HG02623 (cell line): ENCODE measurements around the gene TNFAIP3.
"Not testable (repeated sequence)": the region's sequence is repeated elsewhere in the genome, so short reads cannot be mapped to it uniquely, and the experiment has no call there.

Experiments
- ATAC-seq: cut with Tn5 transposase; IDR thresholded peaks from one replicate; pipeline ENCODE4 v1.9.1; 2021; ENCODE audit warnings: moderate library complexity; ENCODE audit not compliant: unreplicated experiment

TNFAIP3 gene

DNA sequence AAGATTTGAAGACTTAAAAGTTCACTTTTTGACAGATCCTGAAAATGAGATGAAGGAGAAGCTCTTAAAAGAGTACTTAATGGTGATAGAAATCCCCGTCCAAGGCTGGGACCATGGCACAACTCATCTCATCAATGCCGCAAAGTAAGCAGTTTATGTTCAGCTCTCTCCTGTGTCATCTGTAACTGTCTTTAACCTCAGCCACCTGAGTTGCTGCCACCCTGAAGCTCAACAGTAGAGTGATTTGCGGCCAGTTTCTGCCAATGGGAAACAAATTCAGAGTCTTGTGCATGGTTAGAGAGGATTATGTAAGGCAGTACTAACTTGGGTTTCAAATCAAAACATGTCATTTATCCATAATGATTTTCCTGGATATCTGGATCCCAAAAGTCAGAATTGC lies 10.1 kb downstream of the TNFAIP3 start:
- ATAC-seq: no peak

DNA sequence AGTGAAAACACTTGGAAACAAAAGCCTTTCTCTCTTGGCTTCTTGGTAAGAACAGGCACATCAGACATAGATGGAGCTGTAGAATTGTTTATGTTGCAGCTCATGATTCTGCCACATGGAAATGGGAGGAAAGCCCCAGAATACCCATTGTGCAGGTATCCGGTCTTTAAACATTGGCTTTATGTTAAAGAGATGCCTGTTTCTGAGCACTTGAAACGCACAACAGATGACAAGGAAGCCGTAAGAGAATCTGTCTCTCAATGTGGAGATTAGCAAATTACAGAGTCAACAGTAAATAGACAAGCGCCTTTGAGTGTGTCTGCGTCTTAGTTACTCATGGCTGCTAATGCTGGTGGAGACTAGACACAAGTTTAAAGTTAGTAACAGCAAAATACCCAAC lies 10.5 kb downstream of the TNFAIP3 start:
- no peak for ATAC-seq

DNA sequence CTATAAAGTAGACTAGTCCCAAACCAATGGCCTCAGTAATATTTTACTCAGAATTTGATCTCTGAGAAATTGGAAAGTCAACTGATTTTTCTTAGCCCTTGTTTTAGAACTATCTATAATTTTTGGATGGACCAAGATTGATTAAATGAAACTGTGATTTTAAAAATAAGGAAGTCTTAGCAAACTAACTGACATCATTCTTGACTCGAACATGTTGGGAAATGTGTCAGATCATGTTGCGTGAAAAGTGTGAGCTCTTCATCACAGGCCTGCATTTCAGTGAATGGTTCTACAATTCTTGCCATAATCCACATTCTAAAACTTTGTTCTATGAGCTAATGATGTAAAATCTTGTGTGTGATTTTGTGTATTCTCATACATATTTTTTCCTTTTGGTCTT lies 11.0 kb downstream of the TNFAIP3 start:
- ATAC-seq: no peak

DNA sequence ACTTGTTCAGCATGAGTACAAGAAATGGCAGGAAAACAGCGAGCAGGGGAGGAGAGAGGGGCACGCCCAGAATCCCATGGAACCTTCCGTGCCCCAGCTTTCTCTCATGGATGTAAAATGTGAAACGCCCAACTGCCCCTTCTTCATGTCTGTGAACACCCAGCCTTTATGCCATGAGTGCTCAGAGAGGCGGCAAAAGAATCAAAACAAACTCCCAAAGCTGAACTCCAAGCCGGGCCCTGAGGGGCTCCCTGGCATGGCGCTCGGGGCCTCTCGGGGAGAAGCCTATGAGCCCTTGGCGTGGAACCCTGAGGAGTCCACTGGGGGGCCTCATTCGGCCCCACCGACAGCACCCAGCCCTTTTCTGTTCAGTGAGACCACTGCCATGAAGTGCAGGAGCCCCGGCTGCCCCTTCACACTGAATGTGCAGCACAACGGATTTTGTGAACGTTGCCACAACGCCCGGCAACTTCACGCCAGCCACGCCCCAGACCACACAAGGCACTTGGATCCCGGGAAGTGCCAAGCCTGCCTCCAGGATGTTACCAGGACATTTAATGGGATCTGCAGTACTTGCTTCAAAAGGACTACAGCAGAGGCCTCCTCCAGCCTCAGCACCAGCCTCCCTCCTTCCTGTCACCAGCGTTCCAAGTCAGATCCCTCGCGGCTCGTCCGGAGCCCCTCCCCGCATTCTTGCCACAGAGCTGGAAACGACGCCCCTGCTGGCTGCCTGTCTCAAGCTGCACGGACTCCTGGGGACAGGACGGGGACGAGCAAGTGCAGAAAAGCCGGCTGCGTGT lies 11.6 kb downstream of the TNFAIP3 start:
- no peak for ATAC-seq

DNA sequence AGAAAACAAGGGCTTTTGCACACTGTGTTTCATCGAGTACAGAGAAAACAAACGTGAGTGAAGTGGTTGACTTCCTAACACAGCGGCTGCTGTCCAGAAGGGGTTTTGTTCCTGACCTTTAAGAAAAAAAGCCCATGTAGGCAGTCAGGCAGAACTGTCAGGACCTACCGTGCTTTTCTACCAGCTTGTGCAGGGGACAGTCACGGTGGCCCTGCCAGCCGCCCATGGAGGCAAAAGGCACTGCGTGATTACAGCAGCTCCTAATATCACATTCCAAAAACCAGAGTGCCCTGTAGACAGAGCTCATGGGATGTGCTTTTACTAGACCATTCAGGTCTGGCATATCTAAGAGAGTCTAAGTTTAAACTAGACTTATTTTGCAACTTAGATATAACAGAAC lies 12.2 kb downstream of the TNFAIP3 start:
- ATAC-seq: no peak

DNA sequence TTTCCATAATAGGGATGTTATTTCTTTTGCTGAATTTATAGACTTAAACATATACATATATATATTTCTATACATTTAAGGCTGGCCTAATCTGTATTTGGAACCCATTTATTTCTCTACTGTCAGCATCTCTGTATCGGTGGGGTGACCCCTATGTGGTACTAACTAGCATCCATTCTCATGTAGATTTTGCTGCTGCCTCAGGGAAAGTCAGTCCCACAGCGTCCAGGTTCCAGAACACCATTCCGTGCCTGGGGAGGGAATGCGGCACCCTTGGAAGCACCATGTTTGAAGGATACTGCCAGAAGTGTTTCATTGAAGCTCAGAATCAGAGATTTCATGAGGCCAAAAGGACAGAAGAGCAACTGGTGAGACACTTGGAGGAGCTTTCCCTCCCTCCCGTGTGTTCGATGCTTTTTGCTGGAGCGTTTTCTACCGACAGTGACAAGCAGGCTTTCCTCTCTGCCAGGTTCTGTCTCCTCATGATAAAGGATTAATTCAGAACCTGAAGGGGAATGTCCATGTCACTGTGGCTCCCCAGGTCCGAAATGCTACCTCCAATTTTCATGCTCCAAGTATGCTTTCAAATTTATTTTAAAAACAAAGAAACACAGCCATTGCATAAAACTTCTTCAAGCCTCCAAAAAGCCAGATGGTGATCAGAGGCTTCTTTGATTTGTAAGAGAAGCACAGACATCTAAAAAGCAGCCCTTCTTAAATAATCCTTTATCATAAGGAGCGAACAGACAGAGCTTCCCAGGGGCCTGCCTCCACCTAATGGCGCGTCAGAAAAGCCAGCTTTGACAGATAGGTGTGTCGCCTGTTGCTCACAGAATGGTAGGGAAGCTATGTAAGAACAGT lies 13.1 kb downstream of the TNFAIP3 start:
- ATAC-seq: no peak

DNA sequence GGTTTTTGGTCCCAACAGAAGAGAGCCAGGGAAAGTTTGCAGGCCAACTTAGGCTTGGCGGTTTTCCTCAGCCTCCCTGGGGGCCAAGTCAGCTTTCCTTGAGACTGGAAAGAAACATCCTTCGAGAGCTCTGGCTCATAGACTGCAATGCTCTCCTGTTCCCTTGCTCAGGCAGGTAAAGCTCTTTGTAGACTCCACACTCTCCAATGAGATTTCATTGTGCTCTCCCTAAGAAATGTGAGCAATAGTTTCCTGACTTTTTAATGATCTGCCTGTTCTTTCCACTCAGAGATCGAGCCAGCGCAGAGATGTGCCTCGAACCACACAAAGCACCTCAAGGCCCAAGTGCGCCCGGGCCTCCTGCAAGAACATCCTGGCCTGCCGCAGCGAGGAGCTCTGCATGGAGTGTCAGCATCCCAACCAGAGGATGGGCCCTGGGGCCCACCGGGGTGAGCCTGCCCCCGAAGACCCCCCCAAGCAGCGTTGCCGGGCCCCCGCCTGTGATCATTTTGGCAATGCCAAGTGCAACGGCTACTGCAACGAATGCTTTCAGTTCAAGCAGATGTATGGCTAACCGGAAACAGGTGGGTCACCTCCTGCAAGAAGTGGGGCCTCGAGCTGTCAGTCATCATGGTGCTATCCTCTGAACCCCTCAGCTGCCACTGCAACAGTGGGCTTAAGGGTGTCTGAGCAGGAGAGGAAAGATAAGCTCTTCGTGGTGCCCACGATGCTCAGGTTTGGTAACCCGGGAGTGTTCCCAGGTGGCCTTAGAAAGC lies 13.9 kb downstream of the TNFAIP3 start:
- ATAC-seq: no peak

DNA sequence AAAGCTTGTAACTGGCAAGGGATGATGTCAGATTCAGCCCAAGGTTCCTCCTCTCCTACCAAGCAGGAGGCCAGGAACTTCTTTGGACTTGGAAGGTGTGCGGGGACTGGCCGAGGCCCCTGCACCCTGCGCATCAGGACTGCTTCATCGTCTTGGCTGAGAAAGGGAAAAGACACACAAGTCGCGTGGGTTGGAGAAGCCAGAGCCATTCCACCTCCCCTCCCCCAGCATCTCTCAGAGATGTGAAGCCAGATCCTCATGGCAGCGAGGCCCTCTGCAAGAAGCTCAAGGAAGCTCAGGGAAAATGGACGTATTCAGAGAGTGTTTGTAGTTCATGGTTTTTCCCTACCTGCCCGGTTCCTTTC lies 14.4 kb downstream of the TNFAIP3 start:
- ATAC-seq: no peak

DNA sequence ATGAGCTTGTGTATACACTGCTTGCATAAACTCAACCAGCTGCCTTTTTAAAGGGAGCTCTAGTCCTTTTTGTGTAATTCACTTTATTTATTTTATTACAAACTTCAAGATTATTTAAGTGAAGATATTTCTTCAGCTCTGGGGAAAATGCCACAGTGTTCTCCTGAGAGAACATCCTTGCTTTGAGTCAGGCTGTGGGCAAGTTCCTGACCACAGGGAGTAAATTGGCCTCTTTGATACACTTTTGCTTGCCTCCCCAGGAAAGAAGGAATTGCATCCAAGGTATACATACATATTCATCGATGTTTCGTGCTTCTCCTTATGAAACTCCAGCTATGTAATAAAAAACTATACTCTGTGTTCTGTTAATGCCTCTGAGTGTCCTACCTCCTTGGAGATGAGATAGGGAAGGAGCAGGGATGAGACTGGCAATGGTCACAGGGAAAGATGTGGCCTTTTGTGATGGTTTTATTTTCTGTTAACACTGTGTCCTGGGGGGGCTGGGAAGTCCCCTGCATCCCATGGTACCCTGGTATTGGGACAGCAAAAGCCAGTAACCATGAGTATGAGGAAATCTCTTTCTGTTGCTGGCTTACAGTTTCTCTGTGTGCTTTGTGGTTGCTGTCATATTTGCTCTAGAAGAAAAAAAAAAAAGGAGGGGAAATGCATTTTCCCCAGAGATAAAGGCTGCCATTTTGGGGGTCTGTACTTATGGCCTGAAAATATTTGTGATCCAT lies 15.3 kb downstream of the TNFAIP3 start:
- no peak for ATAC-seq

DNA sequence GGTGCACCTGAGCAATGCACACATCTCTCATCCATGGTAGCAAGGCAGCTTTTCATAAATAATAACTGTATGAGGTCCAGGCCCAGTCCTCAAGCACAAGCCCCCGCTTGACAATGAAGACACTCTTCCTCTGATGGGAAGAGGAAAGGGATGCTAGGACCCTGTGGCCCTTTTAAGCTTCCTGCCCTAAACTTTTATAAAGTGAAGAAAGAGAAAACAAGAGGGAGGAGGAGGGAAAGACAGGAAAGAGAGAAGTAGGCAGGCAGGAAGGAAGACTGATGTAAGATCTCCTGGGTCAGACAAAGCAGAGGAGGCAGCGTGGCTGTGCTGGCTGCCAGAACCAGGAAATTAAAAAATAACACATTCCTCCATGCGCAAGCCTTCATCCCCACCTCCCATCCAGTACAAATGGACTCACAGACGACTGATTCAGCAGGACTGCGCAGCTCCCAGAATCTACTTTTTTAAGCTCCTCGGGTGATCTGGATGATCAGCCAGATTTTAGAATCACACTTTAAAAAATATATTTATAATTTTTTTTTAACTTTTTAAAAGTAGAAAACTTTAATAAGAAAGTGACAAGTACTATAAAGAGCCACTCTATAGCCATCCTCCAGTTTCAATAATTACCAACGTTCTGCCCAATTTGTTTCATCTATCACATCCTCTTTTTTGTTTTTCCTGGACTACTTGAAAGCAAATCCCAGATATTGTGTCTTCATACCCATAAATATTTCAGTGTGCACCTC lies 16.5 kb downstream of the TNFAIP3 start:
- no peak for ATAC-seq

DNA sequence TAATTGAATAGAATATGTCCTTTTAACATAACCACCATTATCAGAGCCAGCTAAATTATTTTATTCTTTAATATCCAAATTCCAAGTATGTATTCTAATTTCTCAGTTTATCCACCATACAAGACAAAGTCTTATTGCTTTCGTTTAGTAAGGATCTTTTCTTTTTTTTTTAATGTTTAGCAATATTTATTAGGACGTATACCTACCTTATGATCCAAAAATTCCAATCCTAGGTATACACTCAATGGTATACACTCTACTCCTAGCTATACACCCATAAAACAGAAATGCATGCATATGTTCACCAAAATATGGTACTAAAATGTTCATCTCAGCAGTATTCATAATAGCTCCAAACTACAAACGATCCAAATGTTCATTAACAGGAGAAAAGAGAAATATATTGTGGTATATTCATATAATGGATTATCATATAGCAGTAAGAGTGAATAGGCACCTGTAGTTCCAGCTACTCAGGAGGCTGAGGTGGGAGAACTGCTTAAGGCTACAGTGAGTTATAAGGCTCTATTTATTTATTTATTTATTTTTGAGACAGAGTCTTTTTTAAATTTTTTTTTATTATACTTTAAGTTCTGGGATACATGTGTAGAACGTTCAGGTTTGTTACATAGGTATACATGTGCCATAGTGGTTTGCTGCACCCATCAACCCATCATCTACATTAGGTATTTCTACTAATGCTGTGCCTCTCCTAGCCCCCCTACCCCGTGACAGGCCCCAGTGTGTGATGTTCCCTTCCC lies 17.3 kb downstream of the TNFAIP3 start:
- ATAC-seq: no peak

DNA sequence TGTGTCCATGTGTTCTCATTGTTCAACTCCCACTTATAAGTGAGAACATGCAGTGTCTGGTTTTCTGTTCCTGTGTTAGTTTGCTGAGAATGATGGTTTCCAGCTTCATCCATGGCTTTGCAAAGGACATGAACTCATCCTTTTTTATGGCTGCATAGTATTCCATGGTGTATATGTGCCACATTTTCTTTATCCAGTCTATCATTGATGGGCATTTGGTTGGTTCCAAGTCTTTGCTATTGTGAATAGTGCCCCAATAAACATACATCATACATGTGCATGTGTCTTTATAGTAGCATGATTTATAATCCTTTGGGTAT lies 17.8 kb downstream of the TNFAIP3 start:
- ATAC-seq: not testable (repeated sequence)

DNA sequence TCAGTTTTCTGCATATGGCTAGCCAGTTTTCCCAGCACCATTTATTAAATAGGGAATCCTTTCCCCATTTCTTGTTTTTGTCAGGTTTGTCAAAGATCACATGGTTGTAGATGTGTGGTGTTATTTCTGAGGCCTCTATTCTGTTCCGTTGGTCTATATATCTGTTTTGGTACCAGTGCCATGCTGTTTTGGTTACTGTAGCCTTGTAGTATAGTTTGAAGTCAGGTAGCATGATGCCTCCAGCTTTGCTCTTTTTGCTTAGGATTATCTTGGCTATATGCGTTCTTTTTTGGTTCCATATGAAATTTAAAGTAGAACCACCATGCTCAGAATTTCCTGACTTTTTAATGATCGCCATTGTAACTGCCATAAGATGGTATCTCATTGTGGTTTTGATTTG lies 19.2 kb downstream of the TNFAIP3 start:
- not testable (repeated sequence) for ATAC-seq

DNA sequence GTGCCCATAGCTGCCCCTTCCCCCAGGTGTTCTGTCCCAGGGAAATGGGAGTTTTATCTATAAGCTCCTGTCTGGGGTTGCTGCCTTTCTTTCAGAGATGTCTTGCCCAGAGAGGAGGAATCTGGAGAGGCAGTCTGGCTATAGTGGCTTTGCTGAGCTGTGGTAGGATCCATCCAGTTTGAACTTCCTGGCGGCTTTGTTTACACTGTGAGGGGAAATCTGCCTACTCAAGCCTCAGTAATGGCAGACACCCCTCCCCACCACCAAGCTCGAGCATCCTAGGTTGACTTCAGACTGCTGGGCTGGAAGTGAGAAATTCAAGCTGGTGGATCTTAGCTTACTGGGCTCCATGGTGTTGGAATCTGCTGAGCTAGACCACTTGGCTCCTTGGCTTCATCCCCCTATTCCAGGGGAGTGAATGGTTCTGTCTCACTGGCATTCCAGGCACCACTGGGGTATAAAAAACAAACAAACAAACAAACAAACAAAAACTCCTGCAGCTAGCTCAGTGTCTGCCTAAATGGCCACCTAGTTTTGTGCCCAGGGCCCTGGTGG lies 24.0 kb downstream of the TNFAIP3 start:
- ATAC-seq: no peak

DNA sequence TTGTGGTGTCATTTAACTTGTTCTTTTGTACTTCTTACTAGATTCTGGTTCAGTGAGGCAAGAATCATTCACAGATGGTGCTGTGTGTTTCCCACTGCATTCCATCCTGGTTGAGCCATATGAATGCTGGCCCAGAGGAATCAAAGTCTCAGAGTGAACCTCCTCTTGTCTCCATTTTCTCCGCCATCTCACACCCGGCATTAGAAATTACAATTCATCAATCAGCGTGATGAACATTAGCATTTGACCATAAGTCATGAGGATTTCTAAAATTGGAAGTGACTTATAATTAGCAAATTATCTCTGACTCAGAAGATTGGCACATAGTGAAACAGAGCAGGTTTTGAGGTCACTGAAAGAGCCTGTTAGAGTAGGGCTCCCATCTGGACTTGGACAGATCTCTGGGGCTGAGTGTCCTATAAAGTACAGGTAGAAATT lies 25.2 kb downstream of the TNFAIP3 start:
- no peak for ATAC-seq

DNA sequence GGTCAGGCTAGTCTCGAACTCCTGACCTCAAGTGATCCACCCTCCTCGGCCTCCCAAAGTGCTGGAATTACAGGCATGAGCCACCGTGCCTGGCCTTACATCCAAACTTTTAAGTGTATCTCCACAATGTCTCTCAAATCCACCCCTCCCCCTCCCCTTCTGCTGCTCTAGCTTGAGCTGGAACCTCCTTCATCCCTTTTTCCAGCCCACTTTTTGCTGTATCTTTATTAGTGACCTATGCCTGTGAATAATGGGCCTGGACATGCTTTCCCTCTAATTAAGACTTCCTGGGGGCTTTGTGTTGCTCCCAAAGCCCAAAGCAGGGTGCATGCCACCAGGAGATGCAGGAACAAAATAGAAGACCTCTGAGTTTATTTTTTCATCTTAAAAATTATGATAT lies 26.1 kb downstream of the TNFAIP3 start:
- no peak for ATAC-seq

DNA sequence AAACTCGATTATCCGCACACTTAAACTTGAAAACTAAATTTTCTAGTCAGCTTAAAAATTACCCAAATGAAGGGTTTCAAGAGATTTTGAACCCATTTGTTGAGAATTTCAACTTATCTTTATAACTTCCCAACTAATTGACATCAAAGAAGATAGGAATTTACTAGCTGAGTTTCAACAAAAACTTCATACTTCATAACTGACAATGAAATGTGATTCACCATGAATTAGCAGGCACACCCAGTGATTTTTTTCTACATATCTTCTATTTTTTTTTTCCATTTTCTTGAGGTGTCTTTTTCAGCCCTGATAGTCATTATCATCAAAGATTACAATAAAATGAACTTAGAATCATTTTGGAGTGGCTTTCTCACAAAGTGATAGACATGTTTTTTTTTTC lies 26.7 kb downstream of the TNFAIP3 start:
- no peak for ATAC-seq

DNA sequence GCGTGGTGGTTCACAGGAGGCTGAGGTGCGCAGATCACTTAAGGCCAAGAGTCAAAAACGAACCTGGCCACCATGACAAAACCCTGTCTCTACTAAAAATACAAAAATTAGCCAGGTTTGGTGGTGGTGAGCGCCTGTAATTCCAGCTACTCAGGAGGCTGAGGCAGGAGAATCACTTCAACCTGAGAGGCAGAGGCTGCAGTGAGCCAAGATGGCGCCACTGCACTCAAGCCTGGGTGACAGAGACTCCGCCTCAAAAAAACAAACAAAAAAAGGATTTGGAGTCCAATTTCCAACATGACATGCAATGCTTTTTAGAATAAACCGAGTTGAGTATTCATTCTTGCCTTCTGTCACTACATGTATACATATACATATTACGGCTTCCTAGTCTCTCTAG lies 27.3 kb downstream of the TNFAIP3 start:
- not testable (repeated sequence) for ATAC-seq

DNA sequence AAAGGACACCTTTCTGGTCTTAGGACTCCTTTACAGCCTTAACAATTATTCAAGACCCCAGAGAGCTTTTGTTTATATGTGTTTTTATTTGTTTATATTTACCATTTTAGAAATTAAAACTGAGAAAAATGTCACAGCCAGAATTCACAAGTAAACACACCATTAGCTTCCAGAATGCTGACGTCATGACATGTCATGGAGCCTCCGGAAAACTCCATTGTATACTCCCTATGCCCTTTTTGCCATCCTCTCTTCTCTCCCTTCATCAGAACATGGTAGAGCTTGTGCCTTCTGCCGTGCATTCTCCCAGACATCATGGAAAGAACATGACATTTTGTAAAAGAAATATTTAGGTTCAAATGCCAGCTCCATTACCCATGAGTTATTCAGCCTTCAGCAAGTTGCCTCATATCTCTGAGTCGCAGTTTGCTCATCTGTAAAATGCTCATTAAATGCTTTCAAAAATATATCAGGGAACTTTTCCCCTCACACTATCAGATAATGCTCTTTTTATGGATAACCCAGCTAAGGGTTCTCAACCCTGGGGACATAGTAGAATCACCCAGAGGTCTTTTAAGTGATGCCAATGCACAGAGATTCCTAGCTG lies 27.8 kb downstream of the TNFAIP3 start:
- no peak for ATAC-seq
